HG03066 (cell line): ENCODE data around the gene MYO7A.

Source experiments
- ATAC-seq: cut with Tn5 transposase; IDR thresholded peaks from one replicate; pipeline ENCODE4 v1.9.1; 2021; ENCODE audit warnings: low read depth; ENCODE audit not compliant: unreplicated experiment

Gene MYO7A

GRCh38 chr11:77126156-77126775 is 1.8 kb upstream of the MYO7A start:
- ATAC-seq = no peak

DNA sequence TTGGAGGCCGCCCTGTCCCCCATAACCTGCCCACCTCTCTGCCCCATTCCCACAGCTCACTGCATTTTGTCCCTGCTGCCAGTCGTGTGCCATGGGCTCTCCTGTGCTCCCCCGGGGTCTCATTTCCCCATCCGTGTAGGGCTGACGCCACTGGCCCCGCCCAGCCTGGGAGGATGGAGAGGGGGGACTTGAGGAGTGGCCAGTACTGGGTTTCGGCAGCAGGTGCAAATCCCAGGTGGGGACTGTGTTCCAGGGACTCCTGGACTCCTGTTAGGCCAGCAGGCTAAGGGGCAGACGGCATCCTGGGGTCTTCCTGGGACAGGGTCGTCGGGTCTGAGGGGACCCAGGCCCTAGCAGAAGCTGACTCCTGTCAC is 1.2 kb upstream of the MYO7A start:
- no peak for ATAC-seq

GRCh38 chr11:77127235-77127911 is 673 bp upstream of the MYO7A start:
- ATAC-seq = no peak

DNA sequence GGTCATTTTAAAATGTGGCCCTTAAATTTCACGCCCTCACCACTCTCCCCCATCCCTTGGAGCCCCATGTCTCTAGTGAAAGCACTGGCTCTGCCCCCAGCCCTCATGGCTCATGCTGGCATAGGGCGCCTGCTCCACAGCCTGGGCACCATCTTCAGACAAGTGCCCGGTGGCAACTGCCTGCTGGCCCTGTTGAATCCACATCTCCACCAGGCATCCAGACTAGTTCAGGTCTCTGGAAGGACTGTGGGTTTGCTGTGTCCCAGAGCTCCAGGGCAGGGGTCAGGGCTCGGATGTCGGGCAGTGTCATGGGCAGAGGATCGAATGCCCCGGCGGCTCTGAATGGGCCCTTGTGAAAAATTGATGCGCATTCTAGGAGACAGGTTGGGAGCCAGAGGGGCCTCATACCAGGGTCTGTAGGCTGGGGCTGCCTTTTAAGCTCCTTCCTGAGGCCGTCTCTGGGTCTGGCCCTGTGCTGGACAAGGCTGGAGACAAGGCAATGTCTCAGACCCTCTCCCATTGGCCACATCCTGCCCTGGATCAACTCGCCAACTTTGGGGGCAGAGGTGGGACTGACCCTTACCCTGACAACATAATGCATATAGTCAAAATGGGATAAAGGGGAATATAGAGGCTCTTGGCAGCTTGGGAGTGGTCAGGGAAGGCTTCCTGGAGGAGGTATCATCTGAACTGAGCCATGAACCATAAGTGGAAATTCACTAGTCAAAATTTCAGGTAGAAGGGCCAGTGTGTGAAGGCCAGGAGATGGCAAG is 1.2 kb downstream of the MYO7A start:
- no peak for ATAC-seq

- ATAC-seq = no peak
These were observed 2.1 kb downstream of the MYO7A start for GRCh38 chr11:77129842-77130756.

DNA sequence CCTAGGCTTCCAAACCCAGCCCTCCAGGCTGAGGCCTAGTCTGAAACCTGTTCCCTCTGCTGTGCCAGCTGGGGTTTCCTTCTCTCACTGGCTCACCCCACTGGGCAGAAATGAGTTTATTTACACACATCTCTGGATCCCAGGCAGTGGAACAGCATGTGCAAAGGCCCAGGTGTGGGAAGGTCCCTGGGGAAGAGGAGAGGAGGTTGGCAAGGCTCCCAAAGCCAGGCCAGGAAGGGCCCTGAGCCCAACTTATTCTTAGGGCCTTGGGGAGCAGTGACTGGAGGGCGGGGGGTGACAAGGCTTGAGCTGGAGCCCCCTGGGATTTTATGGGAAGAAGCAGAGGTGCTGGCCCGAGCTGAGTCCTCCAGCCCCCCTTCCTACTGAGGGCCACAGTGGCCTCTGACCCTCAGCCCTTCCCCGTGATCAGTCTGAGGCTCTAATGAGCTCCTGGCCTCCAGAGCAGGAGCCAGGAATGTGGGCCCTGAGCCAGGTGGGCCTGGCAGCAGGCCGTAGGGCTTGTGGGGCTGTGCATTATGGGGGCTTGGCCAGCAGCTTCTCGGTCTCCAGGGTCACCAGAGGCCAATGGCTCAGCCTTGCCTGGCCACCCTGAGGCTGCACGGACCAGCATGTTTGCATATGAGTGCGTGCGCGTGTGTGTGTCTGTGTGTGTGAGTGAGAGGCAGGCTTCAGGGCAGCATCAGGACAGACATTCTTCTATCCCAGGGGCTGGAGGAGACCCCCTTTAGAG is 2.9 kb downstream of the MYO7A start:
- ATAC-seq = no peak

GRCh38 chr11:77131560-77131959 is 3.5 kb downstream of the MYO7A start:
- no peak for ATAC-seq

DNA sequence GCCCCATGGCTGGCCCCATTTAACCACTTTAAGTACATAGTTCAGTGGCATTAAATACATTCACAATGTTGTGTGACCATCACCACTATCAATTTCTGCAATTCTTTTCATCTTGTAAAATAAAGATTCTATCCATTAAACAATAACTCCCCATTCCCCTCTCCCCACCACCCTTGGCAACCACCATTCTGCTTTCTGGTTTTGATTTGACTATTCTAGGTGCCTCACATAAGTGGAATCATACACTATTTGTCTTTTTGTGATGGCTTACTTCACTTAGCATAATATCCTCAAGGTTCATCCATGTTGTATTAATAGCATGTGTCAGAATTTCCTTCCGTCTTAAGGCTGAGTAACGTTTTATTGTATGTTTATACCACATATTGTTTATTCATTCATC is 7.0 kb downstream of the MYO7A start:
- no peak for ATAC-seq

- ATAC-seq = no peak
These were observed 8.0 kb downstream of the MYO7A start for GRCh38 chr11:77136074-77136473.

DNA sequence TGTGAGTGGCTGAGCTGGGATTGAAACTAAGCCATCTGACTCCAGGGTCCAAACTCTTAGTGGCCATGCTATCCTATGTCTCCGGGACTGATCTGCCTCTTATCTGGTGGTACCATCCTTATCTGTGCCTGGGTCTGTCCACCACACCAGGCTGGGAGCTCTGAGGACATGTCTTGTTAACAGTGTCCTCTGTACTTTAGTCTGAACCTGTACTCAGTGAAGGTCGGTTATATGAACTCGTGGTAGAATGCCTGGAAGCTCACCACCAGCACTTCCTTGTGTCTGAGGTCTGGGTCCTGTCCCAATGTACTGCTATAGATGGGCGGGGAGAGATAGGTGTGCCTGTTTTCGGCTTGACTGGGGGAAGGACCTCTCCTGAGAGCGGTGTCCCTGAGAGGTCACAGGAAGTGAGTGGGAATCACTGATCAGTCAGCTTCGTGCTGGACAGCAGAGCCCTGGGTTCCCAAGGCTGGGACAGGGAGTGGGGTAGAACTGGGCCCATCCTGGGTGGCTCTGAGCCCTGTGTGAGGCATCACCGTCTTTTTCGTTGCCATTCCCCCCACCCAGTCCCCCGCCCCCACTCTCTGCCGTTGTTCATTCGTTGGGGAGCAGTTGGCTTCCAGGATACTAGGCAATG is 8.9 kb downstream of the MYO7A start:
- no peak for ATAC-seq

GRCh38 chr11:77137421-77137820 is 9.4 kb downstream of the MYO7A start:
- ATAC-seq = no peak

GRCh38 chr11:77138106-77138649 is 10.1 kb downstream of the MYO7A start:
- no peak for ATAC-seq

DNA sequence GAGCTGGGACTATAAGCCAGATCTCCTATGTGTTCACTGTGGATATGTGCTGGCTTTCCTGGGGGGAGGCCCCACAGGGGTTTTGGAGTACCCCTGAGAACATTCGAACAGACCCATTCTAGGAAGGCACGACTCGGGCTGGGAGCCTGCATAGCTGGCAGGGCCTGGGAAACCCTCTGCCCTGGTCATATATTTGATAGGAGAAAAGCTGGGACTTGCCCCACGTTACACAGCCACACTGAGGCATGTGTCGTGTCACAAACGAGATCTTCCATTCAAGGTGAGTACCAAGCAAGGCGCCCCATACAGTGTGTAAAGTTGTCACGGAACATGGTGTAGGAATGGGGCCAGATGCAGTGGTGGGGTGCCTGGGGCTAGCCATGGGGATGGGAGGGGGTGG is 11.2 kb downstream of the MYO7A start:
- no peak for ATAC-seq

- no peak for ATAC-seq
These were observed 12.3 kb downstream of the MYO7A start for GRCh38 chr11:77140231-77140851.

DNA sequence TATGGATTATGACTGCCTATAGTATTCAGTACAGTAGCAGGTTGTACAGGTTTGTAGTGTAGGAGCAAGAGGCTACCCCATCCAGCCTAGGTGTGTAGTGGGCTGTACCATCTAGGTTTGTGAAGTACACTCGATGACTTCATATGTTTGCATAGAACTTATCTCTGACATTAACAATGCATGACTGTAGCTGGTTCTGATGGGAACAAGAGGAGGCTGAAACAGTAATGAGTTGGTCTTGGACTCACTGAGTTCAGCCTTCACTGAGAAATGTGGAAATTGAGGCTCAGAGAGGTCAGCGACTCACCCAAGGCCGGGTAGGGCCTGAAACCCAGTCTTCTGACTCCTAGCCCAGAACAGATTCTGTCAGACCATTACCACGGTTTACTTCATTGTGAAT is 13.0 kb downstream of the MYO7A start:
- ATAC-seq = no peak

- ATAC-seq = no peak
These were observed 13.4 kb downstream of the MYO7A start for GRCh38 chr11:77141475-77141874.

GRCh38 chr11:77142091-77142975 is 14.3 kb downstream of the MYO7A start:
- no peak for ATAC-seq
